SK-N-SH treated with all-trans-retinoic acid at 6 μM for 48 hours (cell line): Measurements from ENCODE around the gene CTNNBL1.

Experiments used
- ATAC-seq: fragments of 200-7000 bp; cut with Tn5 transposase; 3 replicates; pipeline ENCODE4 v1.9.1; 2020; ENCODE audit warnings: mild to moderate bottlenecking, moderate library complexity
- ARNTL ChIP-seq: fragments of 450-650 bp; formaldehyde crosslinking; IDR thresholded peaks from 2 replicates; pipeline ENCODE4 v1.5.0; 2020; ENCODE audit warnings: low read depth, mild to moderate bottlenecking, moderate library complexity, borderline replicate concordance
- BACH2 ChIP-seq: fragments of 250-450 bp; sonication (Bioruptor Pico); IDR thresholded peaks from 2 replicates; pipeline ENCODE4 v1.9.0; 2021; ENCODE audit warnings: mild to moderate bottlenecking, borderline replicate concordance
- CSDC2 ChIP-seq: fragments of 250-450 bp; sonication (Bioruptor Pico); IDR thresholded peaks from 2 replicates; pipeline ENCODE4 v1.5.0; 2020; ENCODE audit warnings: mild to moderate bottlenecking, moderate library complexity
- CSRNP3 ChIP-seq: fragments of 250-450 bp; sonication (Bioruptor Pico); IDR thresholded peaks from 2 replicates; pipeline ENCODE4 v1.5.1; 2021; ENCODE audit warnings: mild to moderate bottlenecking, moderate library complexity
- ESRRG ChIP-seq: fragments of 250-450 bp; sonication (Bioruptor Pico); IDR thresholded peaks from 2 replicates; pipeline ENCODE4 v1.6.1; 2021; ENCODE audit warnings: mild to moderate bottlenecking
- GLIS3 ChIP-seq: fragments of 250-450 bp; sonication (Bioruptor Pico); IDR thresholded peaks from 2 replicates; pipeline ENCODE4 v1.5.0; 2020; ENCODE audit warnings: mild to moderate bottlenecking, moderate library complexity
- ISL1 ChIP-seq: fragments of 250-450 bp; sonication (Bioruptor Pico); IDR thresholded peaks from 2 replicates; pipeline ENCODE4 v2.1.2; 2022; ENCODE audit warnings: mild to moderate bottlenecking, moderate library complexity
- OSR1 ChIP-seq: fragments of 250-450 bp; sonication (Bioruptor Pico); IDR thresholded peaks from 2 replicates; pipeline ENCODE4 v1.8.0; 2022; ENCODE audit warnings: moderate library complexity, mild to moderate bottlenecking, inconsistent platforms
- PATZ1 ChIP-seq: fragments of 250-450 bp; sonication (Bioruptor Pico); IDR thresholded peaks from 2 replicates; pipeline ENCODE4 v1.8.0; 2020; ENCODE audit warnings: mild to moderate bottlenecking, moderate library complexity, borderline replicate concordance
- PPARA ChIP-seq: fragments of 250-450 bp; sonication (Bioruptor Pico); IDR thresholded peaks from 2 replicates; pipeline ENCODE4 v1.5.0; 2020; ENCODE audit warnings: mild to moderate bottlenecking, borderline replicate concordance
- RARB ChIP-seq: fragments of 250-450 bp; sonication (Bioruptor Pico); IDR thresholded peaks from 2 replicates; pipeline ENCODE4 v1.8.0; 2021; ENCODE audit warnings: mild to moderate bottlenecking, moderate library complexity
- SNAI2 ChIP-seq: fragments of 250-450 bp; sonication (Bioruptor Pico); IDR thresholded peaks from 2 replicates; pipeline ENCODE4 v1.5.0; 2020; ENCODE audit warnings: mild to moderate bottlenecking, moderate library complexity
- TCF4 ChIP-seq: fragments of 250-450 bp; sonication (Bioruptor Pico); IDR thresholded peaks from 2 replicates; pipeline ENCODE4 v1.8.0; 2021; ENCODE audit warnings: mild to moderate bottlenecking, moderate library complexity, borderline replicate concordance
- TOX ChIP-seq: fragments of 250-450 bp; sonication (Bioruptor Pico); IDR thresholded peaks from 2 replicates; pipeline ENCODE4 v1.8.0; 2021; ENCODE audit warnings: mild to moderate bottlenecking, moderate library complexity, borderline replicate concordance
- TSHZ2 ChIP-seq: fragments of 250-450 bp; sonication (Bioruptor Pico); IDR thresholded peaks from 2 replicates; pipeline ENCODE4 v1.5.0; 2020; ENCODE audit warnings: mild to moderate bottlenecking, moderate library complexity
- ZC3H10 ChIP-seq: fragments of 250-450 bp; sonication (Bioruptor Pico); IDR thresholded peaks from 2 replicates; pipeline ENCODE4 v1.5.1; 2021; ENCODE audit warnings: mild to moderate bottlenecking, moderate library complexity
- ZFP3 ChIP-seq: fragments of 250-450 bp; sonication (Bioruptor Pico); IDR thresholded peaks from 2 replicates; pipeline ENCODE4 v1.5.0; 2020; ENCODE audit warnings: mild to moderate bottlenecking, moderate library complexity
- ZFP30 ChIP-seq: fragments of 450-650 bp; formaldehyde crosslinking; IDR thresholded peaks from 2 replicates; pipeline ENCODE4 v1.5.0; 2022; ENCODE audit warnings: mild to moderate bottlenecking, moderate library complexity
- ZNF565 ChIP-seq: fragments of 450-650 bp; formaldehyde crosslinking; conservative IDR thresholded peaks from 2 replicates; pipeline ENCODE4 v1.5.0; 2020; ENCODE audit warnings: low read depth, mild to moderate bottlenecking, moderate library complexity
- ZNF70 ChIP-seq: fragments of 450-650 bp; formaldehyde crosslinking; IDR thresholded peaks from 2 replicates; pipeline ENCODE4 v1.5.0; 2020; ENCODE audit warnings: mild to moderate bottlenecking, moderate library complexity

CTNNBL1 gene

GRCh38 chr20:37669773-37670236, 24.0 kb upstream of the CTNNBL1 start:
- peak; percentile 53; the same call in 2 of the 3 replicates for ATAC-seq
- TF ChIP-seq ARNTL (no peak), RARB (CRISPR knock-in tag) (no peak), TCF4 (CRISPR knock-in tag) (no peak), ESRRG (CRISPR knock-in tag) (no peak), TOX (no peak), OSR1 (CRISPR knock-in tag) (no peak)

- peak; percentile 93 for ATAC-seq
- no peak for TF ChIP-seq ZC3H10 (CRISPR knock-in tag)
- no peak for TF ChIP-seq OSR1 (CRISPR knock-in tag)
- TF ChIP-seq TCF4 (CRISPR knock-in tag), result peak; percentile 88
- TF ChIP-seq TSHZ2 (CRISPR knock-in tag), result peak; percentile 75
Measured at GRCh38 chr20:37670351-37670791, 23.5 kb upstream of the CTNNBL1 start.

- TF ChIP-seq ZNF70, result no peak
- TF ChIP-seq ZNF565 (CRISPR knock-in tag), result no peak
- TF ChIP-seq TSHZ2 (CRISPR knock-in tag), result no peak
- no peak for TF ChIP-seq ESRRG (CRISPR knock-in tag)
- peak; percentile 91 for TF ChIP-seq ZFP3 (CRISPR knock-in tag)
- no peak for TF ChIP-seq ZFP30 (CRISPR knock-in tag)
- TF ChIP-seq GLIS3 (CRISPR knock-in tag), result no peak
- TF ChIP-seq PPARA (CRISPR knock-in tag), result no peak
- ATAC-seq, result no peak
Measured at GRCh38 chr20:37672143-37672542, 21.7 kb upstream of the CTNNBL1 start.

GRCh38 chr20:37673444-37673843, 20.4 kb upstream of the CTNNBL1 start:
- ATAC-seq, result no peak
- TF ChIP-seq CSDC2 (CRISPR knock-in tag) (no peak), BACH2 (CRISPR knock-in tag) (no peak), ZC3H10 (CRISPR knock-in tag) (no peak), SNAI2 (CRISPR knock-in tag) (no peak), ISL1 (CRISPR knock-in tag) (no peak), TSHZ2 (CRISPR knock-in tag) (no peak)
- TF ChIP-seq, all 23 proteins: peak for 0

- ATAC-seq, result no peak
- TF ChIP-seq PATZ1 (CRISPR knock-in tag), result no peak
- no peak for TF ChIP-seq PPARA (CRISPR knock-in tag)
- no peak for TF ChIP-seq CSRNP3 (CRISPR knock-in tag)
- TF ChIP-seq ZFP30 (CRISPR knock-in tag), result no peak
- no peak for TF ChIP-seq TOX
- no peak for TF ChIP-seq ESRRG (CRISPR knock-in tag)
- no peak for TF ChIP-seq CSDC2 (CRISPR knock-in tag)
- no peak for TF ChIP-seq BACH2 (CRISPR knock-in tag)
Measured at GRCh38 chr20:37676440-37676839, 17.4 kb upstream of the CTNNBL1 start.
